Measurements from ENCODE around the gene PPP4R3A.
A peak's percentile ranks its signal among the peaks of the same experiment; 100 is the strongest.

Gene PPP4R3A

DNA sequence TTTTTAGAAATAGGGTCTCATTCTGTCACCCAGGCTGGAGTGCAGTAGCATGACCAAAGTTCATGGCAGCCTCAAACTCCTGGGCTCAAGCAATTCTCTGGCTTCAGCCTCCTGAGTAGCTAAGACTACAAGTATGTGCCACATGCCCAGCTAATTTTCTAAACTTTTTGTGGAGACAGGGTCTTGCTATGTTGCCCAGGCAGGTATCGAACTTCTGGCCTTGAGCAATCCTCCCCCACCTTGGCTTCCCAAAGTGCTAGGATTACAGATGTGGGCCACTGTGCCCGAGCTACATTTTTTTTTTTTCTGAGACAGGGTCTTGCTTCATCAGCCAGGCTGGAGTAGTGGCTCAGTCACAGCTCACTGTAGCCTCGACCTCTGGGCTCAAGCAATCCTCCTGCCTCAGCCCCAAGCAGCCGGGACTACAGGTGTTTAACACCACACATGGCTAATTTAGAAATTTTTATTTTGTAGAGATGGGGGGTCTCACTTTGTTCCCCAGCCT is 7.1 kb downstream of the PPP4R3A start:
- no peak for DNase-seq

DNA sequence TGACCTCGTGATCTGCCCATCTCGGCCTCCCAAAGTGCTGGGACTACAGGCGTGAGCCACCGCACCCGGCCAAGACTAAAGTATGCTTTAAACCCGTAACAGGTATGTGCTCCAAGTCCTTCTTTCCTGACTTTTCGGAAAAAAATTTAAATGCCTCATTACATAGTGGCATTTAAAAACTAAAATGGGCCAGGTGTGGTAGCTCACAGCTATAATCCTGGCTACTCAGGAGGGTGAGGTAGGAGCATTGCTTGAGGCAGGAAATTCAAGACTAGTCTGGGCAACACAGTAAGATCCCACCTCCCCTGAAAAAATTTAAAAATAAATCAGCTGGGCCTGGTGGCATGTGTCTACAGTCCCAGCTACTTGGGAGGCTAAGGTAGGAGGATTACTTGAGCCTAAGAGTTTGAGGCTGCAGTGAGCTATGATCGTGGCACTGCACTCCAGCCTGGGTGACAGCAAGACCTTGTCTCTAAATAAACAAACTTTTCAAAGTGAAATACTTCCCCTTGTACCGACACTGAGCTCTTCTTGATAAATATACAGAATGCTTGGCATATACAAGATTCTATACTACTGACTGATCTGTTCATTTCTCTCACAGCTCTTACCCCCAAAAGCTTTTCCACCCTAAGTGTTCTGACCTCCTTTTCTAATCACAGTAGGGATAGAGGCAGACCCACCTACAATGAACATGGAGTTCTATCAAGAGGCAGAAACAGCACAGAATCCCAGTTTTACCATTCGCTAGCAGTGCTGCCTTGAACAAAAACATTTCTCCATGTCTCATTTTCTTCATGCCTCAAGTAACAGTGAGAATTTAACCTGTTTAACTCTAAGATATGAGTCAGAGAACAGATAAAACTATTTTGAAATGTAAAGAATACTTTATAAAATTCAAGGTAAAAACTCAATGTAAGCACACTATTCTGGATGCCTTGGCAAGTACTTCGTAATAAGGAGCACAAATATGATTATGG is 7.9 kb downstream of the PPP4R3A start:
- no peak for DNase-seq

DNA sequence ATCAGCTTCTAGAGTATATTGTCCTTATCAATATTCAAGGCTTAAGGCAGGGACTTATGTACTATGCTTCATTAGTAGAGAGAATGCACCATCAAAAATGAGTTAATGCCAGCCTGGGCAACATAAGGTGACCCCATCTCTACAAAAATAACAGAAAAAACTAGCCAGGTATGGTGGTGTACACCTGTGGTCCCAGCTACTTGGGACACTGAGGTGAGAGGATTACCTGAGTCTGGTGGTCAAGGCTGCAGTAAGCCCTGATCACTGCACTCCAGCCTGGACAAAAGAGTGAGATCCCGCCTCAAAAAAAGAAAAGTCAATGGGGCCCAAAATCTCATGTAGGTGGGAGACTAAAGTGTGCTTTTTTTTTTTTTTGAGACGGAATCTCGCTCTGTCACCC is 8.8 kb downstream of the PPP4R3A start:
- no peak for DNase-seq

DNA sequence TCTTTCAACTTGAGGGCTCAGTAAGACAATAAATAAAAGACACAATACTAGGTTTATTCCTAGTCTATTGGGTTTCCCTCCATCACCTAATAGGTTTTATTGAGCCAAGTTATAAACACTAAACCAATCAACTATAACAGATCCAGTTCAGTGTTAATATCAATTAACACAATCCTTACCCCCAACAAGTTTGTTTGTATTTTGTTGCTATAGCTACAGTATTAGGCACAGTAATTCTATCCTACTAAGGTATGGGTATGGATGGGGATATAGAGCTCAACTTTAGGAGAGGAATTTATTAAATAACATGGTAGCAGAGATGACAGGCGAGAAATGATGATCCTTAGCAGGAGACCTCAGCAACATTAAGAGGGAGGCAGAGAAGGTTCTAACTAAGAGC is 13.3 kb downstream of the PPP4R3A start:
- DNase-seq: no peak

DNA sequence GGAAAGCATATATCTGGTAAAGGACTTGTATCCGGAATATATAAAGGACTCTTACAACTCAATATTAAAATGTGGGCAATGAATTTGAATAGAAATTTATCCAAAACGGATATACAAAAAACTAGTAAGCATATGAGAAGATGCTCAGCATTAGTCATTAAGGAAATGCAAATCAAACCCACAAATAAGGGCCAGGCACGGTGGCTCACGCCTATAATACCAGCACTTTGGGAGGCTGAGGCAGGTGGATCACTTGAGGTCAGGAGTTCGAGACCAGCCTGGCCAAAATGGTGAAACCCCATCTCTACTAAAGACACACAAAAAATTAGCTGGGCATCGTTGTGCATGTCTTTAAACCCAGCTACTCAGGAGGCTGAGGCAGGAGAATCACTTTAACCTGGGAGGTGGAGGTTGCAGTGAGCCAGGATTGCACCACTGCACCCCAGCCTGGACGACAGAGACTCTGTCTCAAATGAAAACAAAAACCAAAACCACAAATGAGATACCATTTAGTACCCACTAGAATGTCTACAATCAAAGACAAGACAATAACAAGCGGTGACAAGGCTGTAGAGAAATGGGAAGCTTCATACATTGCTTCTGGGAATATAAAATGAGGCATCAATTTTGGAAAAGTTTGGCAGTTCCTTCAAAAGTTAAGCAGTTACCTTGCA is 15.6 kb downstream of the PPP4R3A start:
- peak; percentile 66 for DNase-seq

DNA sequence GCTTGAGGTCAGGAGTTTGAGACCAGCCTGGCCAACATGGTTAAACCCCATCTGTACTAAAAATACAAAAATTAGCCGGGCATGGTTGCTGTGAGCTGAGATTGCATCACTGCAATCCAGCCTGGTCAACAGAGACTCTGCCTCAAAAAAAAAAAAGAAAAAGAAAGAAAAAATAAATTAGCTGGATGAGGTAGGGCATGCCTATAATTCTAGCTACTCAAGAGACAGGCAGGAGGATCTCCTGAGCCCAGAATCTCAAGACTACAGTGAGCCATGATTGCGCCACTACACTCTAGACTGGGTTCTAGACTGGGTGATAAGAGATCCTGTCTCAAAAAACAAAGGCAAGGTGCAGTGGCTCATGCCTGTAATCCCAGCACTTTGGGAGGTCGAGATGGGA is 16.9 kb downstream of the PPP4R3A start:
- no peak for DNase-seq

DNA sequence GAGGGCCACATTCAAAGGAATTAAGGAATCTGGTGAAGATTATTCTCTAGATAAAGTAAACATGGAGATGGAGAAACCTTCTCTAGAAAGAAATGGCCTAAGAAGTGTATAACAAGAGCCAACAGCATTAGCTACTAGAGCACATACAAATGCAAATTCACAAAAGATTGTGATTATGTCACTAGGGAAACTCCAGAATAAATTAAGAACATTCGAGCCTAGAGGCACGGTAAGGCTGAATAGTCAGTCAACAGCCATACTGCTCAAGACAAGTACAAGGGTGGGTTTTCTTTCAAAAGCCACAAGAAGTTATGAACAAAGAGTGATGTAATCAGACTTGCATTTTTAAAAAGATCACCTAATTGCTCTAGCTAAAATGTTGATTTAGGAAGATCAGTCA is 25.4 kb downstream of the PPP4R3A start:
- no peak for DNase-seq

DNA sequence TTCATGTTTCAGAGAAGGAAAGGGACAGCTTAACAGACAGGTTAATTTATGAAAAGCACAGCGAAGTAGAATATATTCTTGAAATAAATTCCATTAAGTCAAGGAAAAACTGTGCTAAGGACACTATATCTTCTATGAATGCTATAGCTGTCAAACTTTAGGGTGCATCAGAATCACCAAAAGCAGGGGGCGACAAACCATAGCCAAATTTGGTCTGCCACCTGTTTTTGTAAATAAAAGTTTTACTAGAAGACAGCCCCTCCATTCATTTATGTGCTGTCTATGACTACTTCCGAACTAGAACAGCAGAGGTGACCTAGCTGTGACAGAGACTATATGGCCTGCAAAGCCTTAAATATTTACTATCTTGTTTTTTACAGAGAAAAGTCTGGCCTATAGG is 25.9 kb downstream of the PPP4R3A start:
- DNase-seq: no peak

DNA sequence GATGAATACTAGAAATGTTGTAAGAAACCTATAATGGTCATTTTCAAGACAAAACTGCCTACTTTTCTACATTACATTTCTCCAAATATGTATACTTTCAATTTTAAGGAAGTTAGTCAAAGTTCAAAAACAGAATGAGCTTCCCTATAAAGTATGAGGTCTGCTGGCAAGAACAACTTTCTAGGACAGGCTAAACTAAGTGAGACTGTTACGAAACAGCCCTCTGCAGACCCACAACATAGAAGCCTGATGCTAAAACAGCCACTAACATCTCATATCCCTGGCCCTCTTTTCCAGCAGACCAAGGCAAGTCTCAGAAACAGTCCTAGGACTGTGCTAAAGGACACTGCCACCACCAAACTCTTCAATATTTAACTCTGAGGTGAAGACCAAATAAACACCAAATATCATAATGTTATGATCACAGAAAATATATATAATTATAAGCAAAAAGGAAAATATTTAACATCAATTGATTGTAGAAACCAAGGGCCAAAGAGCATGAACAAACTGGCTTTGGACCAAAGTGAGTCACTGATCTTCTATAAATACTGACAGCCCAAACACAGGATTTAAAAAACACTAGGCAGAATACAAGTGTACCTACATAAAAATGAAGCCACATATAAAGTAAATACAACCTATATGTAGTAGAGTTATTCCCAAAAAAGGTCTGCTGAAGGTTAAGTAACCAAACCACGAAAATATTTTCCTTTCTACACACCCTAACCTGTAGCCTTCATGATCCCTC is 27.7 kb downstream of the PPP4R3A start:
- DNase-seq: no peak

DNA sequence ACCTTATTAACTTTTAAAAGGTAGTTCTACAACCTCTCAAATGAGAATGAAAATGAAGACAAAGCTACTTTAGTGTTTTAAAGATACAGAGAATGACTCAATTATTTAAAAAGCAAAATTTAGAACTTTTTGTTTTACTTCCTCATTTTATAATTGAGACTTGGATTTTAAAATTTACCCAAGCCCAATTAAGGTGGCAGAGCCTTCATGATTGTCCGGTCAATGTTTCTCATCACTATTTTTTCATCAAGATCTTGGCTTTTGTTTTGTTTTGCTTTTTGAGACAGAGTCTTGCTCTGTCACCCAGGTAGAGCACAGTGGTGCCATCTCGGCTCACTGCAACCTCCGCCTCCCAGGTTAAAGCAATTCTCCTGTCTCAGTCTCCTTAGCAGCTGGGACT is 32.7 kb downstream of the PPP4R3A start:
- no peak for DNase-seq

DNA sequence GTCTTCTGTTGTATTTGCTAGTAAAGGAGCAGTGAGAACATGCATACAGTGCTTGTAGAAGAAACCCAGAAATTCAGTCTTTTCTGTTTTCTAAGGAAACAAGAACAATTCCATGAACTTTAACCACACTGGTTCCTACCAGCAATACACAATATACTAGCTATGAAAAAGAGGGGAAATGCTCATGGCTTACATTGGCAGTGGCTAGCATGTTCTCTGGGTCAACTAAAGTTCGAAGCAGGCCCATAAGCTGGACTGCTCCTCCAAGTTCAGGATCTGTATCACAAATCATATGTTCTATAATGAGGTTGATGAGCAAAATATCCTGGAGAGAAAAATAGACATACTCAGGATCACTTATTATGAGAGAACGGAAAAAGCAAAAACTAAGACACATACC is 37.1 kb downstream of the PPP4R3A start:
- no peak for DNase-seq

DNA sequence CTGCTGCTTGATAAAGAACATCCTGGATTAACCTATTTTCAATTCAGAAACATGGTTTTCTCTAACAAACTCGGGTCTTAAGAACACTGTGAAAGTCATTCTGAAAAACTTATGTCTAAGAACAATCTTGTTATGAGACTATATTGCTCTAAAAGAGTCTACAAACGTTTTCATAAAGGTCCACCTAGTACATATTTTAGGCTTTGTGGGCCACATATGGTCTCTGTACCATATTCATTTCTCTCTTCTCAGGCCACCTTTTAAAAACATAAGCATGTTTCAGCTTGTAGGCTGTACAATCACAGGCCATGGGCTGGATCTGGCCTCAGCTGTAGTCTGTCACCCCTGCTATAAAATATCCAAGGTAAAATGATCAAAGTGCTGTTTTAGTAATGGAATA is 39.9 kb downstream of the PPP4R3A start:
- peak; percentile 31 for DNase-seq

DNA sequence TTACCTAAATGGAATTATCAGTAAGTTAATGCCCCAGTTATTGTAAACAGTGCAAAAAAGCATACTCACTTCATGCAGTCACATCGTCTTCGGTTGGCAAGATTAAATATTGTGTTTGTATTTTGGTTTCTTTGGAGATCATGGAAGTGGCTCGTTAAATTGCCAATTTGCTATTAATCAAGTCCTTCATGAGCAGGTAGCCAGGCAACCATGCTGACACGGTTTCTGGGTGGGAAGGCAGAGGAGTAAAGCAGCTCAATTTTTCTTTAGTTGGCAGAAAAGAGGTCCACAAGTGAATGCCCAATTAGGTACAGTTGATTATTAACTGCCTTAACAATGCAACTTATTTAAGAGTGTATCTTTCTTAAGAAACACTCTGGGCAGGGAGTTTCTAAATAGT is 43.9 kb downstream of the PPP4R3A start:
- no peak for DNase-seq

DNA sequence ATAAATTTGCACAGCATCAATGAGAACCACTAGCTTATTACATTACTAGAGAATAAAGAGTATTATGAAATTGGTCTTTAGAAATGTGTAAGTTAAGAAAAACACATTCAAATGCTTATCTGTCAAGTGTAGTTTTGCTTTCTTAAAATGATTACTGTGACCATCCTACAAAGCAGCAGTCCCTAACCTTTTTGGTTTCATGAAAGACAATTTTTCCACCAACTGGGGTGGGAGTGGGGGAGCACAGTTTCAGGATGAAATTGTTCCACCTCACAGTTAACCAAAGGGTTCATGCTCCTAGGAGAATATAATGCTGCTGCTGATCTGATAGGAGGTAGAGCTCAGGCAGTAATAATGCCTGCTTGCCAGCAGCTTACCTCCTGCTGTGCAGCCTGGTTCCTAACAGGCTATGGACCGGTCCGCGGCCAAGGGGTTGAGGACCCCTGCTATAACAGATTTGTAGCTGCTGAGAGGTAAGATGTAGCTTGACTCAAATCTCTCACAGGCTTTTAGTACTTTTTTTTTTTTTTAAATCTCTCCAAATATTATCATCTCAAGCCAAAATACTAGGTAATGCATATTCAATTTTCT is 45.4 kb downstream of the PPP4R3A start:
- DNase-seq: peak; percentile 43

DNA sequence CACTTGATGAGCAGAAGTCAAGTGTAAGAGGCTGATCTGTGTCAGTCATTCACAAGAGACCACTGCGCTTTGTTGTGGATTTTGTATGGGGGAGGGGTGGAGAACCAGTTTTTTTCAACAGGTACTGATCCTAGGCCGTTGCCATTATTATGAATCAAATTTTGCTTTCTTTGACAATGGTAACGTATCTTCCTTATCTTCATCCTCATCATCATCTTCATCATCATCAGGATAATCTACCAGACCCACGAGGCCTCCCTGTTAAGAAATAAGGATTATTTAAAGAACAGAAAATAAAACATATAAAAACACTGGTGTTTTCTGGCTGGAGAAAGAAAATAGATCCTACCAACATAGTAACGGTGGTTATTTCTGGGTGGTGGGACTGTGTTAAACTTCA is 51.5 kb downstream of the PPP4R3A start:
- no peak for DNase-seq

DNA sequence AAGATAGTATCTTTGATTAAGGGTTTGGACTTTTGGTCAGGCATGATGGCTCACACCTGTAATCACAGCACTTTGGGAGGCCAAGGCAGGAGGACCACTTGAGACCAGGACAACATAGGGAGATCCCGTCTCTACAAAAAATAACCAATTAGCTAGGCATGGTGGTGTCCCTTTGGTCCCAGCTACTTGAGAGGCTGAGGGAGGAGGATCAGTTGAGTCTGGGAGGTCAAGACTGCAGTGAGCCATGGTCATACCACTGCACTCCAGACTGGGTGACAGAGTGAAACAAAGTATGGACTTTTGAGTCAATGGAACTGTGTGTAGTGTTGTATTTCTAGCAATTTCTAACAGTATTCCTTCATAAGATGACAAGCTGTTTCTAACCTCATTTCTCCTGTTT is 53.8 kb downstream of the PPP4R3A start:
- DNase-seq: no peak

DNA sequence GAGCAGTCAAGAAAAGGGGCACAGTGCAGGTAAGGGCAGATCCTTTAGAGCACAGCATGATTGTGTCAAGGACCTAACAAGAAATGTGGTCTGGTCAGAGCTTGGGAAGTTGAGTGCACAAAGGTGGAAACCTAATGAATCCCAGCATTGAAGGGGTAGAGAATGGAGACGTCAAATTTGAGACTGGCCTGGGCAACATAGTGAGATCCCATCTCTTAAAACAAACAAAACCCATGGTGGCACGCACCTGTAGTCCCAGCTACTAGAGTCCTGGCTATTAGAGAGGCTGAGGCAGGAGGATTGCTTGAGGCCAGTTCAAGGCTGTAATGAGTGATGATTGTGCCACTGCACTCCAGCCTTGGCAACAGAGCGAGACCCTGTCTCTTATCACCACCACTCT is 55.5 kb downstream of the PPP4R3A start:
- DNase-seq: no peak

DNA sequence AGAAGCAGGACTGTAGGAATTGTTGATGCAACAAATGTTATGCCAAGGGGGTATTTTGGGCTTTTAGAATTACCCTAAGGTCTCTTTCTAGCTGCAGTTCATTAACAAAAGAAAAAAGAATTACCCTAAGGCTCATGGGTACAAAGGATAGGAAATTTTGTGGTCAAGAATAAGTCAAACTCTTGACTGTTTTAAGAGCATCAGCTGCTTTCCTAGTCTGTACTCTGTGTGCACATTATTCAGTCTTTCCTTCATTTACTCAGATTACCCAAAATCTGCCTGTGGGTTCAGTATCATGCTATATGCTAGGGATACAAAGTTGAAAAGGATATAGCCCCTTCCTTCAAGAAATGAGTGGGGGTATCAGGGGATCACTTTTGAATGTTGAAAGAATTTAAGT is 56.0 kb downstream of the PPP4R3A start:
- no peak for DNase-seq

DNA sequence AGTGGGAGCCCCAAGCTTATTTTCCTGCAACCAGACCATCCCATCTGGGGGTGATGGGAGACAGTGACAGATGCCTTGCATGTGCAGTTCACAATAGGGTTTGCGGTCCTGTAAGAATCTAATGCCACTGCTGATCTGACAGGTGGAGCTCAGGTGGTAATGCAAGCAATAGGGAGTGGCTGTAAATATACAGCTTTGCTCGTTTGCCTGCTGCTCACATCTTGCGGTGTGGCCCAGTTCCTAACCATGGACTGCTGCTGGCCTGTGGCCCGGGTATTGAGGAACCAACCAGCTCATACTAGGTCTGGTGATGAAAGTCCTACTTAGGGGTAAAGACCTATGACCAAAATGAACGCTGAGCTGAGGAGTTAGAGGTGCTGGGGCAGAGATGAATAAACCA is 56.4 kb downstream of the PPP4R3A start:
- no peak for DNase-seq

DNA sequence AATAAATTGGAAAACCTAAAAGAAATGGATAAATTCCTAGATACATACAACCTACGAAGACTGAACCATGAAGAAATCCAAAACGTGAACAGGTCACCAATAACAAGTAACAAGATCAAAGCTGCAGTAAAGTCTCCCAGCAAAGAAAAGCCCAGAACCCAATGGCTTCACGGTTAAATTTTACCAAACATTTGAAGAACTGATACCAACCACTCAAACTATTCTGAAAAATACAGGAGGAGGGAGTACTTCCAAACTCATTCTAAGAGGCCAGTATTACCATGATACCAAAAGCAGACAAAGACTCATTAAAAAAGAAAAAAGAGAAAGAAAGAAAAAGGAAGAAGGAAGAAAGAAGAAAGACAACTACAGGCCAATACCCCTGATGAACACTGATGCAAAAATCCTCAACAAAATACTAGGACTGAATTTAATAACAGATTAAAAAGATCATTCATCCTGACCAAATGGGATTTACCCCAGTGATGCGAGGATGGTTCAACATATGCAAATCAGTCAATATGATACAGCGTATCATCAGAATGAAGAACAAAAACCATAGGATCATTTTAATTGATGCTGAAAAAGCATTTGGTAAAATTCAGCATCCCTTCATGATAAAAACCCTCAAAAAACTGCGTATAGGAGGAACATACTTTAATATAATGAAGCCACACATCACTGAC is 65.6 kb downstream of the PPP4R3A start:
- DNase-seq: no peak

DNA sequence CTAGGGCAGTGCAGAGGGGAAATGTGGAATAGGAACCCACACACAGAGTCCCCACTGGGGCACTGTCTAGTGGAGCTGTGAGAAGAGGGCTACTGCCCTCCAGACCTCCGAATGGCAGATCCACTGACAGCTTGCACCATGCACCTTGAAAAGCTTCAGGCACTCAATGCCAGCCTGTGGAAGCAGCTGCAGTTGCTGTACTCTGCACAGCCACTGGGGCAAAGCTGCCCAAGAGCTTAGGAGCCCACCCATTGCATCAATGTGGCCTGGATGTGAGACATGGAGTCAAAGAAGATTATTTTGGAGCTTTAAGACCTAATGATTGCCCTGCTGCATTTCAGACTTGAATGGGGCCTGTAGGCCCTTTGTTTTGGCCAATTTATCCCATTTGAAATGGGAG is 70.8 kb downstream of the PPP4R3A start:
- DNase-seq: no peak

DNA sequence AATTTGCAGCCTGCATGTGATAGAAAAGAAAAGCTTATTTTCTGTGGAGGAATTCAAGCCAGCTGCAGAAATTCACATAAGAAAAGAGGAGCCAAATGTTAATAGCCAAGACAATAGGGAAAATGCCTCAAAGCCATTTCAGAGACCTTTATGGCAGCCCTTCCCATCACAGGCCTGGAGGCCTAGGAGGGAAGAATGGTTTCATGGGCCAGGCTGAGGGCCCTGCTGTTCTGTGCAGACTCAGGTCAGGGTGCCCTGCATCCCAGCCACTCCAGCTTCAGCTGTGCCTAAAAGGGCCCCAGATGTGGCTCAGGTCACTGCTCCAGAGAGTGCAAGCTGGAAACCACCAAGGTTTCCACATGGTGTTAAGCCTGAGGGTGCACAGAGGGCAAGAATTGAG is 71.3 kb downstream of the PPP4R3A start:
- no peak for DNase-seq
